Liver (tissue), 9 donors: ENCODE data around the gene DDN. TPM values are rescaled to one million over a fixed set of nuclear protein-coding genes. Genes with fewer than 3 reads are reported as not detected.

ENCODE experiments used
- DNase-seq: peaks from one replicate; pipeline ENCODE4 v3.0.0-alpha.2; 2017; ENCODE audit warnings: low spot score
- H3K27ac ChIP-seq, 2 donors: one replicate each; pipeline ENCODE4 v1.7.0; 2013; ENCODE audit warnings: inconsistent platforms in 2 of 2, low read length in 2 of 2, control low read depth in 1 of 2, low read depth in 1 of 2, mild to moderate bottlenecking in 1 of 2
- H3K27me3 ChIP-seq, 4 donors: one replicate each; pipeline versions ENCODE4 v1.6.1 to v1.7.0; 2013; ENCODE audit warnings: low read length in 3 of 4, inconsistent platforms in 1 of 4, mild to moderate bottlenecking in 1 of 4, moderate library complexity in 1 of 4; ENCODE audit not compliant: control insufficient read depth in 4 of 4, insufficient read depth in 4 of 4
- H3K36me3 ChIP-seq, 4 donors: one replicate each; pipeline versions ENCODE4 v1.6.1 to v1.7.0; 2013; ENCODE audit warnings: low read length in 3 of 4, mild to moderate bottlenecking in 3 of 4, low read depth in 1 of 4, moderate library complexity in 1 of 4; ENCODE audit not compliant: control insufficient read depth in 4 of 4, insufficient read depth in 3 of 4
- H3K4me1 ChIP-seq, 4 donors: one replicate each; pipeline versions ENCODE4 v1.6.1 to v1.7.0; 2013; ENCODE audit warnings: low read length in 3 of 4, mild to moderate bottlenecking in 3 of 4, moderate library complexity in 1 of 4; ENCODE audit not compliant: control insufficient read depth in 4 of 4, insufficient read depth in 4 of 4
- H3K4me3 ChIP-seq, 3 donors: one replicate each; pipeline versions ENCODE4 v1.6.1 to v1.7.0; 2013; ENCODE audit warnings: low read length in 3 of 3, control low read depth in 1 of 3, low read depth in 1 of 3, mild to moderate bottlenecking in 1 of 3
- H3K9ac ChIP-seq, 2 donors: one replicate each; pipeline ENCODE4 v1.7.0; 2013; ENCODE audit warnings: low read length in 2 of 2, mild to moderate bottlenecking in 2 of 2, moderate library complexity in 2 of 2, control low read depth in 1 of 2, low read depth in 1 of 2
- H3K9me3 ChIP-seq, 4 donors: one replicate each; pipeline versions ENCODE4 v1.6.1 to v1.7.0; 2013; ENCODE audit warnings: low read length in 3 of 4; ENCODE audit not compliant: control insufficient read depth in 4 of 4
- ATF3 ChIP-seq: IDR thresholded peaks from 2 replicates; pipeline ENCODE4 v1.6.1; 2016; ENCODE audit warnings: antibody characterized with exemption
- EGR1 ChIP-seq, 2 donors: IDR thresholded peaks; 2 replicates each; pipeline ENCODE4 v1.6.1; 2016 to 2018; ENCODE audit warnings: antibody characterized with exemption in 2 of 2, low read depth in 2 of 2
- FOXA1 ChIP-seq: IDR thresholded peaks from 2 replicates; pipeline ENCODE4 v1.6.1; 2016; ENCODE audit warnings: antibody characterized with exemption
- FOXA2 ChIP-seq: IDR thresholded peaks from 2 replicates; pipeline ENCODE4 v1.6.1; 2016; ENCODE audit warnings: antibody characterized with exemption
- GABPA ChIP-seq, 2 donors: IDR thresholded peaks in 1 of 2; conservative IDR thresholded peaks in 1 of 2; 2 replicates each; pipeline ENCODE4 v1.6.1; 2016; ENCODE audit warnings: antibody characterized with exemption in 2 of 2, mild to moderate bottlenecking in 1 of 2, moderate library complexity in 1 of 2
- HNF4G ChIP-seq: IDR thresholded peaks from 2 replicates; pipeline ENCODE4 v1.6.1; 2016; ENCODE audit warnings: antibody characterized with exemption
- JUND ChIP-seq, 2 donors: IDR thresholded peaks; 2 replicates each; pipeline ENCODE4 v1.6.1; 2016; ENCODE audit warnings: antibody characterized with exemption in 2 of 2
- MAX ChIP-seq: IDR thresholded peaks from 2 replicates; pipeline ENCODE4 v1.6.1; 2016; ENCODE audit warnings: antibody characterized with exemption
- NR2F2 ChIP-seq: IDR thresholded peaks from 2 replicates; pipeline ENCODE4 v1.6.1; 2016; ENCODE audit warnings: antibody characterized with exemption
- RAD21 ChIP-seq, 2 donors: IDR thresholded peaks; 2 replicates each; pipeline ENCODE4 v1.6.1; 2016; ENCODE audit warnings: antibody characterized with exemption in 2 of 2, mild to moderate bottlenecking in 2 of 2
- REST ChIP-seq: IDR thresholded peaks from 2 replicates; pipeline ENCODE4 v1.6.1; 2016; ENCODE audit warnings: antibody characterized with exemption, mild to moderate bottlenecking
- SP1 ChIP-seq: IDR thresholded peaks from 2 replicates; pipeline ENCODE4 v1.6.1; 2018; ENCODE audit warnings: antibody characterized with exemption, mild to moderate bottlenecking
- TAF1 ChIP-seq: conservative IDR thresholded peaks from 2 replicates; pipeline ENCODE4 v1.6.1; 2016; ENCODE audit warnings: antibody characterized with exemption, mild to moderate bottlenecking
- WGBS: extraction: QIAGEN DNeasy Blood & Tissue Kit; methylation state at CpG from one replicate; pipeline ENCODE4 v1.1.7; 2013; 5-methylcytosine and 5-hydroxymethylcytosine counted together
- polyA plus RNA-seq, 2 donors: library from polyadenylated mRNA; stranded (reverse) in 1 of 2; unstranded in 1 of 2; fragments of 200-250 nt in 1 of 2; fragments of >200 nt in 1 of 2; fragmentation: Nextera tagmentation in 1 of 2; extraction: Ambion mirVana in 1 of 2; gene quantifications; one replicate each; pipeline versions ENCODE4 v1.2.1 to v1.2.3, GENCODE V29; 2013 to 2015
- total RNA-seq, 2 donors: library from RNA; depleted of rRNA; stranded (reverse); fragments of >200 nt; gene quantifications; one replicate each; pipeline ENCODE4 v1.2.3, GENCODE V29; 2014
- TF ChIP-seq, protein P1 (sequence below): fragments of 150-350 bp; IDR thresholded peaks from 2 replicates; pipeline ENCODE4 v1.5.1; 2017; ENCODE audit warnings: improper control_type of control experiment, low read depth, low read length; ENCODE audit not compliant: missing input control
- donor health status: healthy.
- donor health status: healthy.
- donor health status: healthy.
- donor health status: healthy.
- donor health status: healthy.

Gene DDN
- total and polyA plus RNA-seq, 4 donors = 0.09 TPM; not detected in 3

- H3K9ac ChIP-seq = no peak overlapping the region
- H3K9me3 ChIP-seq = no peaks in the 10 kb centered on the region
- no peak overlapping the region for H3K27ac ChIP-seq
- no peak for DNase-seq
- peak overlapping the region in 2 of 3 donors; percentile 11 to 51 for H3K4me3 ChIP-seq
- H3K36me3 ChIP-seq = peaks cover 2 to 18% (median 12%) of the 10 kb centered on the region in 4 donors
- 3% methylated on average over 57 of the region's 57 CpGs for WGBS
- TF ChIP-seq EGR1 (IDR thresholded peaks at IDR 0.05; ENCODE audit: low read depth in 2 of 2) = no peak
- no peak for TF ChIP-seq MAX
- no peak for TF ChIP-seq FOXA1
- no peak for TF ChIP-seq NR2F2
- TF ChIP-seq SP1 = no peak
- no peak for TF ChIP-seq HNF4G
- TF ChIP-seq REST = no peak
- TF ChIP-seq TAF1 = no peak
- no peak for TF ChIP-seq FOXA2
- TF ChIP-seq RAD21 (IDR thresholded peaks at IDR 0.05) = no peak
- no peak for TF ChIP-seq JUND (IDR thresholded peaks at IDR 0.05)
- TF ChIP-seq ATF3 = no peak
- no peak for TF ChIP-seq GABPA (IDR thresholded peaks at IDR 0.05 in 1 of 2, conservative IDR thresholded peaks at IDR 0.05 in 1 of 2)
- H3K4me1 ChIP-seq = peaks cover 20 to 41% (median 32%) of the 10 kb centered on the region in 4 donors
- peaks cover 0 to 4% (median under 1%) of the 10 kb centered on the region in 4 donors for H3K27me3 ChIP-seq
These were observed 1.3 kb downstream of the DDN start for GRCh38 chr12:48997719-48998496.

DNA sequence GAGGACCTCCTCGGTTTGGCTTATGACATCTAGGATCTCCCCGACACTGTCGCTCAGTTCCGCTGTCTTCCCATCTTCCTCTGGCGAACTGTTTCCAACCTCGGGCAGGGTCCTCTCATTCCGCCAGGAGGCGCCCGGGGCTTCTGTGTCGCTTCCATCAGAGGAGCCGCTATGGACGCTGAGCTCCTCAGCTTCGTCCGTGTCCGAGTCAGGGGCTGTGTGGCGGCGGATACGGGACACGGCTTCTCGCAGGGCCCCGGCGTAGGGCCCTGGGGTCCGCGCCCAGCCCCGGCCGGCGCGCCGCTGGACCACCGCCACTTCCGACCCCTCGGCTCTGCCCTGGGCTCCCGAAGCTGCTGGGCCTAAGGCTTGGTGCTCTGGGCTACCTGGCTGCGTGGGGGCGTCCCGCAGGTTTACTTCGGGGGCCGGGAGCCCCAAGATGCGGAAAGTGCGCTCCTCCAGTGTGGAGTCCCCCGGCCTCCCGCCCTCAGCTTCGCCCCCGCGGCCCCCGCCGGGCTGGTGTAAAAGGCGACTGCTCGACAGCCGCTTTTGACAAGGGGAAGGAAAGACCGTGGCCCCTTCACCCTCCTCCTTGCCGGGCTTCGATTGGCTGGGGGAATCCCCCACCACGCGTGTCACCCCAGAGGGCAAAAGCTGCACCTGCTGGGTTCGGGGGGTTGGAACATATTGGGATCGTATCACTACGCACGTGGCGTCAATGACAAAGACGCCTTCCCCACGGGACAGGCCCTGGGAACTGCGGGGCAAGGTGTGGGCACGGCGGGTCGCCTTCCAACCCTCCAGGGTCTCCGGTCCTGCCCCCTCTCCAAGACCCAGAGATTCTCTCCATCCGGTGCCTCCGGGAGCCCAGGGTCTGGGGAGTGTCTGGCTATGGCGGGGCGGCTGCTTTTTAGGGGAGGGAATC is 2.1 kb downstream of the DDN start:
- Histone ChIP-seq H3K9ac (peak overlapping the region in 1 of 2 donors; percentile 36), H3K27ac (no peak overlapping the region)

More for the DNA sequence above, 2.1 kb downstream of the DDN start:
- Histone ChIP-seq H3K36me3 (peaks cover 0 to 9% (median 5%) of the 10 kb centered on the region in 4 donors), H3K4me3 (peak overlapping the region in 2 of 3 donors; percentile 38 to 39), H3K27me3 (peaks cover 0 to 4% (median 0%) of the 10 kb centered on the region in 4 donors), H3K9me3 (no peaks in the 10 kb centered on the region), H3K4me1 (peaks cover 20 to 41% (median 32%) of the 10 kb centered on the region in 4 donors)
- WGBS = 7% methylated on average over 71 of the region's 71 CpGs
- peak; percentile 76 for DNase-seq
- TF ChIP-seq HNF4G (no peak), RAD21 (IDR thresholded peaks at IDR 0.05) (peak; percentile 65 to 73), FOXA2 (no peak), REST (no peak)
- TF ChIP-seq, protein P1, sequence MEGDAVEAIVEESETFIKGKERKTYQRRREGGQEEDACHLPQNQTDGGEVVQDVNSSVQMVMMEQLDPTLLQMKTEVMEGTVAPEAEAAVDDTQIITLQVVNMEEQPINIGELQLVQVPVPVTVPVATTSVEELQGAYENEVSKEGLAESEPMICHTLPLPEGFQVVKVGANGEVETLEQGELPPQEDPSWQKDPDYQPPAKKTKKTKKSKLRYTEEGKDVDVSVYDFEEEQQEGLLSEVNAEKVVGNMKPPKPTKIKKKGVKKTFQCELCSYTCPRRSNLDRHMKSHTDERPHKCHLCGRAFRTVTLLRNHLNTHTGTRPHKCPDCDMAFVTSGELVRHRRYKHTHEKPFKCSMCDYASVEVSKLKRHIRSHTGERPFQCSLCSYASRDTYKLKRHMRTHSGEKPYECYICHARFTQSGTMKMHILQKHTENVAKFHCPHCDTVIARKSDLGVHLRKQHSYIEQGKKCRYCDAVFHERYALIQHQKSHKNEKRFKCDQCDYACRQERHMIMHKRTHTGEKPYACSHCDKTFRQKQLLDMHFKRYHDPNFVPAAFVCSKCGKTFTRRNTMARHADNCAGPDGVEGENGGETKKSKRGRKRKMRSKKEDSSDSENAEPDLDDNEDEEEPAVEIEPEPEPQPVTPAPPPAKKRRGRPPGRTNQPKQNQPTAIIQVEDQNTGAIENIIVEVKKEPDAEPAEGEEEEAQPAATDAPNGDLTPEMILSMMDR = peak; percentile 65
